K562 (cell line): ENCODE data around the gene CFAP70. TPM values are rescaled to one million over a fixed set of nuclear protein-coding genes. Genes with fewer than 3 reads are reported as not detected.

ENCODE experiments used
- ASH1L ChIP-seq: fragments of 450-650 bp; IDR thresholded peaks from 2 replicates; pipeline ENCODE4 v1.6.1; 2018; ENCODE audit warnings: borderline replicate concordance, mild to moderate bottlenecking, low read depth; ENCODE audit not compliant: partially characterized antibody
- CBFB ChIP-seq: sonication (generic); formaldehyde crosslinking; IDR thresholded peaks from 2 replicates; pipeline ENCODE4 v1.4.0; 2020; ENCODE audit warnings: mild to moderate bottlenecking, missing genetic modification reagents
- CBX1 ChIP-seq: sonication (generic); IDR thresholded peaks from 2 replicates; pipeline ENCODE4 v1.6.1; 2016; ENCODE audit warnings: antibody characterized with exemption, low read depth, mild to moderate bottlenecking
- CHD1 ChIP-seq: fragments of 200-600 bp; sonication (generic); IDR thresholded peaks from one replicate; pipeline ENCODE4 v1.6.1; 2012; ENCODE audit warnings: mild to moderate bottlenecking, moderate library complexity, low read length, inconsistent platforms
- E2F6 ChIP-seq, 2 experiments: IDR thresholded peaks; 2 replicates each; pipeline ENCODE4 v1.6.1; 2011; ENCODE audit warnings: borderline replicate concordance in 1 of 2, control low read depth in 1 of 2, low read depth in 1 of 2, low read length in 1 of 2, mild to moderate bottlenecking in 1 of 2, mixed read lengths in 1 of 2, moderate library complexity in 1 of 2; ENCODE audit not compliant: insufficient read depth in 1 of 2, insufficient read length in 1 of 2, poor library complexity in 1 of 2, severe bottlenecking in 1 of 2; ENCODE audit errors: extremely low read depth in 1 of 2
- MAFG ChIP-seq: fragments of 450-650 bp; conservative IDR thresholded peaks from 2 replicates; pipeline ENCODE4 v1.6.1; 2016; ENCODE audit warnings: missing genetic modification characterization, missing compliant biosample characterization
- MCM3 ChIP-seq: fragments of 450-650 bp; IDR thresholded peaks from 2 replicates; pipeline ENCODE4 v1.6.1; 2016
- NELFE ChIP-seq: IDR thresholded peaks from 2 replicates; pipeline ENCODE4 v1.6.1; 2011; ENCODE audit warnings: mild to moderate bottlenecking; ENCODE audit not compliant: insufficient read depth, insufficient read length
- NR2C1 ChIP-seq, 2 experiments: fragments of 450-650 bp; IDR thresholded peaks; 2 replicates each; pipeline ENCODE4 v1.6.1; 2017; ENCODE audit warnings: mild to moderate bottlenecking in 2 of 2, antibody characterized with exemption in 1 of 2, inconsistent platforms in 1 of 2, missing compliant biosample characterization in 1 of 2, missing genetic modification characterization in 1 of 2
- POLR2AphosphoS2 ChIP-seq: IDR thresholded peaks from 2 replicates; pipeline ENCODE4 v1.6.1; 2012; ENCODE audit warnings: low read length, improper control_type of control experiment
- RBM34 ChIP-seq: fragments of 200-400 bp; formaldehyde crosslinking; IDR thresholded peaks from 2 replicates; pipeline ENCODE4 v1.6.1; 2018; ENCODE audit warnings: low read length, borderline replicate concordance; ENCODE audit not compliant: insufficient read depth
- SAFB2 ChIP-seq: fragments of 200-400 bp; formaldehyde crosslinking; IDR thresholded peaks from 2 replicates; pipeline ENCODE4 v1.6.1; 2018; ENCODE audit warnings: borderline replicate concordance, low read length, low read depth, moderate library complexity; ENCODE audit not compliant: severe bottlenecking
- ZNF174 ChIP-seq: fragments of 250-450 bp; sonication (Bioruptor Pico); IDR thresholded peaks from 2 replicates; pipeline ENCODE4 v1.4.0; 2020; ENCODE audit warnings: mild to moderate bottlenecking
- ZNF253 ChIP-seq: fragments of 250-450 bp; sonication (Bioruptor Pico); conservative IDR thresholded peaks from 2 replicates; pipeline ENCODE4 v1.6.1; 2021; ENCODE audit warnings: mild to moderate bottlenecking
- ZNF277 ChIP-seq: fragments of 250-450 bp; sonication (Bioruptor Pico); IDR thresholded peaks from 2 replicates; pipeline ENCODE4 v1.8.0; 2022; ENCODE audit warnings: inconsistent platforms, mild to moderate bottlenecking, moderate library complexity, borderline replicate concordance
- ZNF586 ChIP-seq: fragments of 450-650 bp; formaldehyde crosslinking; conservative IDR thresholded peaks from 2 replicates; pipeline ENCODE4 v1.4.0; 2020; ENCODE audit warnings: mild to moderate bottlenecking, moderate library complexity
- ZSCAN29 ChIP-seq: fragments of 450-650 bp; IDR thresholded peaks from 2 replicates; pipeline ENCODE4 v1.6.1; 2017
- ZSCAN32 ChIP-seq: fragments of 450-650 bp; formaldehyde crosslinking; IDR thresholded peaks from 2 replicates; pipeline ENCODE4 v1.4.0; 2020; ENCODE audit warnings: mild to moderate bottlenecking, moderate library complexity
- polyA plus RNA-seq, 8 experiments: library from polyadenylated mRNA; depleted of rRNA in 4 of 8; stranded (reverse) in 5 of 8; unstranded in 3 of 8; fragments of >200 nt; fragmentation: Nextera tagmentation in 2 of 8; fragmentation: Illumina TruSeq in 1 of 8; extraction: Ambion mirVana in 2 of 8; extraction: Trizol in 1 of 8; gene quantifications; 2 replicates each; pipeline versions ENCODE4 v1.2.1 to v1.2.3, GENCODE V29; 2011 to 2014; ENCODE audit warnings: inconsistent platforms in 1 of 8, missing spikeins in 1 of 8
- total RNA-seq, 7 experiments: library from RNA; depleted of rRNA in 6 of 7; stranded (reverse); fragments of >200 nt in 6 of 7; fragmentation: Illumina TruSeq in 2 of 7; extraction: Trizol in 2 of 7; gene quantifications; 2 replicates each; pipeline versions ENCODE4 v1.2.1 to v1.2.3, GENCODE V29; 2011 to 2021; ENCODE audit warnings: low replicate concordance in 1 of 7
- TF ChIP-seq, protein P1 (sequence below): sonication (generic); formaldehyde crosslinking; IDR thresholded peaks from 2 replicates; pipeline ENCODE4 v1.8.0; 2022; ENCODE audit warnings: mild to moderate bottlenecking, missing genetic modification reagents
- TF ChIP-seq, protein P2 (sequence below): fragments of 200-800 bp; sonication (Bioruptor generic); IDR thresholded peaks from 2 replicates; pipeline ENCODE4 v1.6.1; 2017; ENCODE audit warnings: missing genetic modification characterization, missing compliant biosample characterization
- TF ChIP-seq, protein P3 (sequence below): sonication (generic); formaldehyde crosslinking; IDR thresholded peaks from 2 replicates; pipeline ENCODE4 v1.8.0; 2022; ENCODE audit warnings: mild to moderate bottlenecking, missing genetic modification reagents

The CFAP70 gene
- total and polyA plus RNA-seq, 9 of the 15 experiments (the other 6 are each of a cell fraction or from before 2014, with no cell fraction given) = 0.27 to 1.6 (median 0.86) TPM

DNA sequence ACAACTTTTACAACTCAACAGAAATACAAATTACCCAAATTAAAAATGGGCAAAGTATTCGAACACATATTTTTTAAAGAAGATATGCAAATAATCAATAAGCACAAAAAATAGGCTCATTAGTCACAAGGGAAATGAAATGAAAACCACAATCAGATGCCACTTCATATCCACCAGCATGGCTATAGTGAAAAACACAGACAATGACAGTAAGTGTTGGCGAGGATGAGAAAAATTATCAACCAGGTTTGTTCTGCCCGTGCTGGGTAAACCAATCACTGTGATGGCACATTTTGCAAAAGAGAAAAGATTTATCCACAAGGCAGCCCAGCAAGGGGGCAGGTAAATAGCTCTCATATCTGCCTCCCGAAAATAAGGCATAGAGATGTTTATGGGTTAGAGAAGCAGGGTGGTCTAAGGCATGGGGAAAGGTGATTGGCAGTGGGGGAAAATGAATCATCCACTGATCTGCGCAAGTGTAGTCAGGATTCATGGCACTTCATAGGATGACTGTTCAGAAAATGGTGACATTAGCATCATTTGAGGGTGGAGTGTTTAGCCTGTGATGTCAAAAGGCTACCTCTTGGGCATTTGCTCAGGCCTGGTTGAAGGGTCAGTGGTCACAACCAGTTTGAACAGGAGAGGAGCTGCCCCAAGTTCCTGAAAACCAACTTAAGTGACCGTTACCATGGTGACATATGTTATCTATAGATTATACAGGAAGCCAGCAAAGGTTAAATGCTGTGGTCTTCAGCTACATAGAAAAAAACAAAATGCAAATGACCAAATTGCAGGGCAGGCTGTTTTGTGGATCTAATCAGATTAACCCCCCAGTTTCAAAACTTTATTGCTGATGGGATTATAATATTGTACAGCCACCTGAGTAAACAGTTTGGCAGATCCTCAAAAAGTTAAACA, 8.0 kb upstream of the CFAP70 start (continued):
- TF ChIP-seq NELFE (no peak), ZNF174 (CRISPR knock-in tag) (no peak), CBFB (no peak), RBM34 (no peak), ZNF253 (no peak), POLR2AphosphoS2 (peak; percentile 54; the same call in 1 of the 2 replicates), ZNF586 (CRISPR knock-in tag) (no peak), ZSCAN32 (CRISPR knock-in tag) (no peak), SAFB2 (no peak), ZNF277 (CRISPR knock-in tag) (no peak), NR2C1 (IDR thresholded peaks at IDR 0.05) (peak; percentile 73), NR2C1 (tag; IDR thresholded peaks at IDR 0.05) (peak; percentile 86), MCM3 (no peak), MAFG (peak; percentile 73), E2F6 (IDR thresholded peaks at IDR 0.05; ENCODE audit: borderline replicate concordance in 1 of 2, extremely low read depth in 1 of 2, insufficient read depth in 1 of 2, insufficient read length in 1 of 2, low read depth in 1 of 2, low read length in 1 of 2, poor library complexity in 1 of 2, severe bottlenecking in 1 of 2) (no peak), ASH1L (no peak), CHD1 (no peak), CBX1 (no peak; the same call in 1 of the 2 replicates), ZSCAN29 (no peak)
- TF ChIP-seq, protein P1, sequence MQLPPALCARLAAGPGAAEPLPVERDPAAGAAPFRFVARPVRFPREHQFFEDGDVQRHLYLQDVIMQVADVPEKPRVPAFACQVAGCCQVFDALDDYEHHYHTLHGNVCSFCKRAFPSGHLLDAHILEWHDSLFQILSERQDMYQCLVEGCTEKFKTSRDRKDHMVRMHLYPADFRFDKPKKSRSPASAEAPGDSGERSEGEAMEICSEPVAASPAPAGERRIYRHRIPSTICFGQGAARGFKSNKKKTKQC (CRISPR knock-in tag) = no peak
- TF ChIP-seq, protein P2, sequence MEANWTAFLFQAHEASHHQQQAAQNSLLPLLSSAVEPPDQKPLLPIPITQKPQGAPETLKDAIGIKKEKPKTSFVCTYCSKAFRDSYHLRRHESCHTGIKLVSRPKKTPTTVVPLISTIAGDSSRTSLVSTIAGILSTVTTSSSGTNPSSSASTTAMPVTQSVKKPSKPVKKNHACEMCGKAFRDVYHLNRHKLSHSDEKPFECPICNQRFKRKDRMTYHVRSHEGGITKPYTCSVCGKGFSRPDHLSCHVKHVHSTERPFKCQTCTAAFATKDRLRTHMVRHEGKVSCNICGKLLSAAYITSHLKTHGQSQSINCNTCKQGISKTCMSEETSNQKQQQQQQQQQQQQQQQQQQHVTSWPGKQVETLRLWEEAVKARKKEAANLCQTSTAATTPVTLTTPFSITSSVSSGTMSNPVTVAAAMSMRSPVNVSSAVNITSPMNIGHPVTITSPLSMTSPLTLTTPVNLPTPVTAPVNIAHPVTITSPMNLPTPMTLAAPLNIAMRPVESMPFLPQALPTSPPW (CRISPR knock-in tag) = no peak; the same call in 1 of the 2 replicates
- TF ChIP-seq, protein P3, sequence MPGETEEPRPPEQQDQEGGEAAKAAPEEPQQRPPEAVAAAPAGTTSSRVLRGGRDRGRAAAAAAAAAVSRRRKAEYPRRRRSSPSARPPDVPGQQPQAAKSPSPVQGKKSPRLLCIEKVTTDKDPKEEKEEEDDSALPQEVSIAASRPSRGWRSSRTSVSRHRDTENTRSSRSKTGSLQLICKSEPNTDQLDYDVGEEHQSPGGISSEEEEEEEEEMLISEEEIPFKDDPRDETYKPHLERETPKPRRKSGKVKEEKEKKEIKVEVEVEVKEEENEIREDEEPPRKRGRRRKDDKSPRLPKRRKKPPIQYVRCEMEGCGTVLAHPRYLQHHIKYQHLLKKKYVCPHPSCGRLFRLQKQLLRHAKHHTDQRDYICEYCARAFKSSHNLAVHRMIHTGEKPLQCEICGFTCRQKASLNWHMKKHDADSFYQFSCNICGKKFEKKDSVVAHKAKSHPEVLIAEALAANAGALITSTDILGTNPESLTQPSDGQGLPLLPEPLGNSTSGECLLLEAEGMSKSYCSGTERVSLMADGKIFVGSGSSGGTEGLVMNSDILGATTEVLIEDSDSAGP (CRISPR knock-in tag) = no peak
